Measurements from ENCODE around the gene PACS2.

PACS2 gene

GRCh38 chr14:105378873-105379685 lies 64.5 kb downstream of the PACS2 start:
- H3K27me3 ChIP-seq (ENCODE audit: insufficient read depth, low read depth, severe bottlenecking) = no peaks in the 10 kb centered on the region
- DNase-seq = no peak
- peaks cover 22% of the 10 kb centered on the region for H3K36me3 ChIP-seq
- no peak overlapping the region for H3K4me3 ChIP-seq (ENCODE audit: low read depth, low read length)
- no peak overlapping the region for H3K27ac ChIP-seq
- no peaks in the 10 kb centered on the region for H3K9me3 ChIP-seq (ENCODE audit: severe bottlenecking)
- TF ChIP-seq CTCF (IDR thresholded peaks at IDR 0.05; ENCODE audit: low read depth, low read length) = no peak

- Histone ChIP-seq H3K27me3 (ENCODE audit: insufficient read depth, low read depth, severe bottlenecking) (no peaks in the 10 kb centered on the region), H3K27ac (no peak overlapping the region), H3K9me3 (ENCODE audit: severe bottlenecking) (no peaks in the 10 kb centered on the region), H3K36me3 (peaks cover 22% of the 10 kb centered on the region), H3K4me3 (ENCODE audit: low read depth, low read length) (no peak overlapping the region)
- TF ChIP-seq CTCF (IDR thresholded peaks at IDR 0.05; ENCODE audit: low read depth, low read length) = no peak
- no peak for DNase-seq
Observed at GRCh38 chr14:105379946-105380345, 65.4 kb downstream of the PACS2 start.

- no peak overlapping the region for H3K27ac ChIP-seq
- no peak for DNase-seq
- TF ChIP-seq CTCF (IDR thresholded peaks at IDR 0.05; ENCODE audit: low read depth, low read length) = no peak
- H3K4me3 ChIP-seq (ENCODE audit: low read depth, low read length) = no peak overlapping the region
- peaks cover 22% of the 10 kb centered on the region for H3K36me3 ChIP-seq
- H3K9me3 ChIP-seq (ENCODE audit: severe bottlenecking) = no peaks in the 10 kb centered on the region
- H3K27me3 ChIP-seq (ENCODE audit: insufficient read depth, low read depth, severe bottlenecking) = no peaks in the 10 kb centered on the region
Observed at GRCh38 chr14:105380756-105381155, 66.2 kb downstream of the PACS2 start.

GRCh38 chr14:105381446-105382342 lies 67.1 kb downstream of the PACS2 start:
- DNase-seq = no peak
- TF ChIP-seq CTCF (IDR thresholded peaks at IDR 0.05; ENCODE audit: low read depth, low read length) = no peak

GRCh38 chr14:105382343-105383082 lies 68.0 kb downstream of the PACS2 start:
- Histone ChIP-seq H3K4me3 (ENCODE audit: low read depth, low read length) (no peak overlapping the region), H3K27ac (no peak overlapping the region), H3K9me3 (ENCODE audit: severe bottlenecking) (no peaks in the 10 kb centered on the region), H3K36me3 (peaks cover 22% of the 10 kb centered on the region), H3K27me3 (ENCODE audit: insufficient read depth, low read depth, severe bottlenecking) (no peaks in the 10 kb centered on the region)
- DNase-seq = no peak
- TF ChIP-seq CTCF (IDR thresholded peaks at IDR 0.05; ENCODE audit: low read depth, low read length) = no peak

More at GRCh38 chr14:105381446-105382342, 67.1 kb downstream of the PACS2 start:
- Histone ChIP-seq H3K27ac (no peak overlapping the region), H3K9me3 (ENCODE audit: severe bottlenecking) (no peaks in the 10 kb centered on the region), H3K36me3 (peaks cover 22% of the 10 kb centered on the region), H3K4me3 (ENCODE audit: low read depth, low read length) (no peak overlapping the region), H3K27me3 (ENCODE audit: insufficient read depth, low read depth, severe bottlenecking) (no peaks in the 10 kb centered on the region)
